Erythroblast (primary cell): Measurements from ENCODE around the gene TNIK.

Source experiments
- GATA1 ChIP-seq: IDR thresholded peaks from 2 replicates; pipeline ENCODE4 v1.6.1; 2011; ENCODE audit warnings: low read depth, mild to moderate bottlenecking, control low read depth, low read length, moderate library complexity
- POLR2A ChIP-seq: IDR thresholded peaks from 2 replicates; pipeline ENCODE4 v1.6.1; 2011; ENCODE audit warnings: mild to moderate bottlenecking, low read length

GRCh38 chr3:171397089-171397488 lies 63.1 kb downstream of the TNIK start:
- no peak for TF ChIP-seq POLR2A
- no peak for TF ChIP-seq GATA1
